ENCODE measurements around the gene MLKL. TPM values are rescaled to one million over a fixed set of nuclear protein-coding genes. Genes with fewer than 3 reads are reported as not detected.

Gene MLKL
- polyA plus RNA-seq, 1 donor (not counting 4 experiments of a cell fraction or from before 2014, with no cell fraction given): 12.5 TPM

- H3K9ac ChIP-seq (ENCODE audit: control insufficient read depth, extremely low read depth, insufficient read depth, low read length): peak overlapping the region; percentile 73
- H3K36me3 ChIP-seq (ENCODE audit: control insufficient read depth in 2 of 2, extremely low read depth in 1 of 2, insufficient read depth in 2 of 2, low read length in 2 of 2): no peaks in the 10 kb centered on the region
- H3K4me2 ChIP-seq (ENCODE audit: control insufficient read depth, extremely low read depth, insufficient read depth, low read depth, low read length): no peak overlapping the region
- no peaks in the 10 kb centered on the region for H3K9me3 ChIP-seq (ENCODE audit: control insufficient read depth, low read depth, low read length)
- H3K27ac ChIP-seq (ENCODE audit: control insufficient read depth, insufficient read depth, low read length): peak overlapping the region; percentile 88
- dilution Hi-C loops (cut with MboI; ENCODE audit: extremely low pct_ligation_motif_present, low sequenced_read_pairs): no loop called here
- no peak for FAIRE-seq
- no peak for DNase-seq (ENCODE audit: low read depth, low spot score)
- H3K79me2 ChIP-seq (ENCODE audit: control insufficient read depth, insufficient read depth, low read length): no peaks in the 10 kb centered on the region
- H3K9me1 ChIP-seq (ENCODE audit: control insufficient read depth, extremely low read depth, insufficient read depth, low read length): no peaks in the 10 kb centered on the region
- H3K27me3 ChIP-seq (ENCODE audit: control insufficient read depth, extremely low read depth, insufficient read depth, low read length): no peaks in the 10 kb centered on the region
- TF ChIP-seq EZH2 (IDR thresholded peaks at IDR 0.05; ENCODE audit: low read length): no peak
- TF ChIP-seq CTCF (optimal IDR thresholded peaks at IDR 0.05 in 1 of 3, IDR thresholded peaks at IDR 0.05 in 1 of 3, conservative IDR thresholded peaks at IDR 0.05 in 1 of 3; ENCODE audit: extremely low read depth in 1 of 3, insufficient read depth in 2 of 3, low read length in 3 of 3): no peak
- H2AFZ ChIP-seq (ENCODE audit: control insufficient read depth, low read length): no peak overlapping the region
- peaks cover 35% of the 10 kb centered on the region for H3K4me1 ChIP-seq (ENCODE audit: control insufficient read depth, extremely low read depth, insufficient read depth, low read length)
- H4K20me1 ChIP-seq (ENCODE audit: control insufficient read depth, extremely low read depth, insufficient read depth, low read length): no peaks in the 10 kb centered on the region
- peak overlapping the region in 1 of 3 experiments; percentile 49 for H3K4me3 ChIP-seq (ENCODE audit: control insufficient read depth in 2 of 3, extremely low read depth in 1 of 3, insufficient read depth in 2 of 3, low read depth in 1 of 3, low read length in 3 of 3)
These were observed 43.9 kb upstream of the MLKL start for GRCh38 chr16:74744566-74744965.

GRCh38 chr16:74743668-74744299 lies 43.1 kb upstream of the MLKL start:
- H3K27ac ChIP-seq (ENCODE audit: control insufficient read depth, insufficient read depth, low read length): peak overlapping the region; percentile 88
- no peaks in the 10 kb centered on the region for H3K79me2 ChIP-seq (ENCODE audit: control insufficient read depth, insufficient read depth, low read length)
- FAIRE-seq (peak; percentile 96), DNase-seq (ENCODE audit: low read depth, low spot score) (peak; percentile 99)
- peak overlapping the region; percentile 79 for H3K4me2 ChIP-seq (ENCODE audit: control insufficient read depth, extremely low read depth, insufficient read depth, low read depth, low read length)
- H3K9ac ChIP-seq (ENCODE audit: control insufficient read depth, extremely low read depth, insufficient read depth, low read length): peak overlapping the region; percentile 73
- H2AFZ ChIP-seq (ENCODE audit: control insufficient read depth, low read length): peak overlapping the region; percentile 77
- H3K9me1 ChIP-seq (ENCODE audit: control insufficient read depth, extremely low read depth, insufficient read depth, low read length): no peaks in the 10 kb centered on the region
- H3K4me3 ChIP-seq (ENCODE audit: control insufficient read depth in 2 of 3, extremely low read depth in 1 of 3, insufficient read depth in 2 of 3, low read depth in 1 of 3, low read length in 3 of 3): peak overlapping the region; percentile 6 to 49 (median 24)
- no peaks in the 10 kb centered on the region for H4K20me1 ChIP-seq (ENCODE audit: control insufficient read depth, extremely low read depth, insufficient read depth, low read length)
- dilution Hi-C loops (cut with MboI; ENCODE audit: extremely low pct_ligation_motif_present, low sequenced_read_pairs): no loop called here
- TF ChIP-seq EZH2 (IDR thresholded peaks at IDR 0.05; ENCODE audit: low read length) (no peak), CTCF (optimal IDR thresholded peaks at IDR 0.05 in 1 of 3, IDR thresholded peaks at IDR 0.05 in 1 of 3, conservative IDR thresholded peaks at IDR 0.05 in 1 of 3; ENCODE audit: extremely low read depth in 1 of 3, insufficient read depth in 2 of 3, low read length in 3 of 3) (no peak)
- peaks cover 35% of the 10 kb centered on the region for H3K4me1 ChIP-seq (ENCODE audit: control insufficient read depth, extremely low read depth, insufficient read depth, low read length)
- H3K36me3 ChIP-seq (ENCODE audit: control insufficient read depth in 2 of 2, extremely low read depth in 1 of 2, insufficient read depth in 2 of 2, low read length in 2 of 2): no peaks in the 10 kb centered on the region
- H3K9me3 ChIP-seq (ENCODE audit: control insufficient read depth, low read depth, low read length): no peaks in the 10 kb centered on the region
- no peaks in the 10 kb centered on the region for H3K27me3 ChIP-seq (ENCODE audit: control insufficient read depth, extremely low read depth, insufficient read depth, low read length)

Data from keratinocyte (primary cell).